ENCODE results near the gene H2BK1.

DNA sequence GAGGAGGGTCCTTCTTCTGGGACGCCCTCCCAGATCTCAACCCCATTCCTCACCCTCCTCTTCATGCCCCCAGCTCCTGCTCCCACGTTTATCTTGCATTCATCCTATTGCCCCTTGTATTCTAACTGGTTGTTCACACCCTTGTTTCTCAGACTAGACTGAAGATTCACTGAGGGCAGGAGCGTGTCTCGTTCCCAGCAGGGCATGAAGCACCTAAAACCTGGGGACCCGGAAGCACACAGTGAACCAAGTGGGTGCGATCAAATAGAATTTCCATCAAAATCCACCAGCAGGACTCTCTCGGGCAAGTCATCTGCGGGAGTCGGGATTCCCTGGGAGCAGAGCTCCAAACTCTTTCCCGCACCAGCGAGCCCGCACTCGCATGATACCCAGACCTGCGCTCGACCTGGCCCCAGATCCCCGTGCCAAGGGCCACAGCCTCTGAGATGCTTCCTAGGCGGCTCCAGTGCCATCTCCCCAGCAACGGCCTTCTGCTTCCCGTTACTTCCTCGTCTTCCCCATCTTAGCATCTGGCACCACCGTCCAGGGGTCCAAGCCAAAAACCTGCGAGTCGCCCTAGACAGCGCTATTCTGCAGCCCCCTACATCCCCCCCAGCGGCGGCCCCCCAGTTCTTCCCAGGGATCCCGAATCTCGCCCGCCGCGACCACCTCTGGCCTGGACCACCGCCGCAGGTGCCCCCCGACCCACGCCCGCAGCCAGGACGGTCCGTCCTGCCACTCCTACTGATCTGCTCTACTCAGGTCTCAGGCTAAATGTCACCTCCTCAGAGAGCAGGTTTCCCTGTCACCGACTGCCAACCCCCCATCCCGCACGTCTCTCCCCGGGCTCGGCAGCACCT, 36.7 kb downstream of the H2BK1 start:
- no peak for TF ChIP-seq POLR2AphosphoS5 (IDR thresholded peaks at IDR 0.05; ENCODE audit: low read depth, low read length)
- TF ChIP-seq, protein P1, sequence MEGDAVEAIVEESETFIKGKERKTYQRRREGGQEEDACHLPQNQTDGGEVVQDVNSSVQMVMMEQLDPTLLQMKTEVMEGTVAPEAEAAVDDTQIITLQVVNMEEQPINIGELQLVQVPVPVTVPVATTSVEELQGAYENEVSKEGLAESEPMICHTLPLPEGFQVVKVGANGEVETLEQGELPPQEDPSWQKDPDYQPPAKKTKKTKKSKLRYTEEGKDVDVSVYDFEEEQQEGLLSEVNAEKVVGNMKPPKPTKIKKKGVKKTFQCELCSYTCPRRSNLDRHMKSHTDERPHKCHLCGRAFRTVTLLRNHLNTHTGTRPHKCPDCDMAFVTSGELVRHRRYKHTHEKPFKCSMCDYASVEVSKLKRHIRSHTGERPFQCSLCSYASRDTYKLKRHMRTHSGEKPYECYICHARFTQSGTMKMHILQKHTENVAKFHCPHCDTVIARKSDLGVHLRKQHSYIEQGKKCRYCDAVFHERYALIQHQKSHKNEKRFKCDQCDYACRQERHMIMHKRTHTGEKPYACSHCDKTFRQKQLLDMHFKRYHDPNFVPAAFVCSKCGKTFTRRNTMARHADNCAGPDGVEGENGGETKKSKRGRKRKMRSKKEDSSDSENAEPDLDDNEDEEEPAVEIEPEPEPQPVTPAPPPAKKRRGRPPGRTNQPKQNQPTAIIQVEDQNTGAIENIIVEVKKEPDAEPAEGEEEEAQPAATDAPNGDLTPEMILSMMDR (IDR thresholded peaks at IDR 0.05) = no peak
- no peak for TF ChIP-seq SIN3A (IDR thresholded peaks at IDR 0.05; ENCODE audit: borderline replicate concordance, insufficient read depth, low read depth, low read length)
- TF ChIP-seq, protein P2, sequence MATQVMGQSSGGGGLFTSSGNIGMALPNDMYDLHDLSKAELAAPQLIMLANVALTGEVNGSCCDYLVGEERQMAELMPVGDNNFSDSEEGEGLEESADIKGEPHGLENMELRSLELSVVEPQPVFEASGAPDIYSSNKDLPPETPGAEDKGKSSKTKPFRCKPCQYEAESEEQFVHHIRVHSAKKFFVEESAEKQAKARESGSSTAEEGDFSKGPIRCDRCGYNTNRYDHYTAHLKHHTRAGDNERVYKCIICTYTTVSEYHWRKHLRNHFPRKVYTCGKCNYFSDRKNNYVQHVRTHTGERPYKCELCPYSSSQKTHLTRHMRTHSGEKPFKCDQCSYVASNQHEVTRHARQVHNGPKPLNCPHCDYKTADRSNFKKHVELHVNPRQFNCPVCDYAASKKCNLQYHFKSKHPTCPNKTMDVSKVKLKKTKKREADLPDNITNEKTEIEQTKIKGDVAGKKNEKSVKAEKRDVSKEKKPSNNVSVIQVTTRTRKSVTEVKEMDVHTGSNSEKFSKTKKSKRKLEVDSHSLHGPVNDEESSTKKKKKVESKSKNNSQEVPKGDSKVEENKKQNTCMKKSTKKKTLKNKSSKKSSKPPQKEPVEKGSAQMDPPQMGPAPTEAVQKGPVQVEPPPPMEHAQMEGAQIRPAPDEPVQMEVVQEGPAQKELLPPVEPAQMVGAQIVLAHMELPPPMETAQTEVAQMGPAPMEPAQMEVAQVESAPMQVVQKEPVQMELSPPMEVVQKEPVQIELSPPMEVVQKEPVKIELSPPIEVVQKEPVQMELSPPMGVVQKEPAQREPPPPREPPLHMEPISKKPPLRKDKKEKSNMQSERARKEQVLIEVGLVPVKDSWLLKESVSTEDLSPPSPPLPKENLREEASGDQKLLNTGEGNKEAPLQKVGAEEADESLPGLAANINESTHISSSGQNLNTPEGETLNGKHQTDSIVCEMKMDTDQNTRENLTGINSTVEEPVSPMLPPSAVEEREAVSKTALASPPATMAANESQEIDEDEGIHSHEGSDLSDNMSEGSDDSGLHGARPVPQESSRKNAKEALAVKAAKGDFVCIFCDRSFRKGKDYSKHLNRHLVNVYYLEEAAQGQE (IDR thresholded peaks at IDR 0.05; ENCODE audit: insufficient read depth in 1 of 2, low read depth in 2 of 2, low read length in 1 of 2) = no peak

Measured in Panc1 (cell line).